ENCODE data around the gene PLCB3.

GRCh38 chr11:64312947-64313346 is 61.6 kb downstream of the PLCB3 start:
- no peak for TF ChIP-seq SUZ12 (IDR thresholded peaks at IDR 0.05)
- no peak for TF ChIP-seq BHLHE40 (IDR thresholded peaks at IDR 0.05; ENCODE audit: borderline replicate concordance)
- no peak for TF ChIP-seq L3MBTL2 (conservative IDR thresholded peaks at IDR 0.05)
- no peak for TF ChIP-seq HDGF (IDR thresholded peaks at IDR 0.05; ENCODE audit: borderline replicate concordance)
- TF ChIP-seq LEF1 (IDR thresholded peaks at IDR 0.05; ENCODE audit: borderline replicate concordance), result no peak
